NCI-H146 treated with DMSO at 0.1 percent for 48 hours (cell line): Measurements from ENCODE around the gene B3GLCT.
"Not testable (repeated sequence)": the region's sequence is repeated elsewhere in the genome, so short reads cannot be mapped to it uniquely, and the experiment has no call there.

Experiments
- DNase-seq: peaks from one replicate; lab custom pipeline; 2025; ENCODE audit not compliant: unreplicated experiment; lab: John Stamatoyannopoulos, UW

The B3GLCT gene

GRCh38 chr13:31274390-31274789, 74.6 kb downstream of the B3GLCT start:
- no peak for DNase-seq

GRCh38 chr13:31276421-31276820, 76.6 kb downstream of the B3GLCT start:
- no peak for DNase-seq

GRCh38 chr13:31278869-31279268, 79.1 kb downstream of the B3GLCT start:
- no peak for DNase-seq

GRCh38 chr13:31282741-31283455, 83.1 kb downstream of the B3GLCT start:
- no peak for DNase-seq

- DNase-seq, result no peak
Observed at GRCh38 chr13:31286930-31287329, 87.2 kb downstream of the B3GLCT start.

GRCh38 chr13:31301119-31301518, 101.3 kb downstream of the B3GLCT start:
- DNase-seq, result no peak

- no peak for DNase-seq
Observed at GRCh38 chr13:31310356-31310755, 110.6 kb downstream of the B3GLCT start.

GRCh38 chr13:31310786-31311185, 111.0 kb downstream of the B3GLCT start:
- DNase-seq, result no peak

GRCh38 chr13:31311921-31312320, 112.1 kb downstream of the B3GLCT start:
- DNase-seq, result no peak

GRCh38 chr13:31314961-31315360, 115.2 kb downstream of the B3GLCT start:
- DNase-seq, result no peak

GRCh38 chr13:31320946-31321345, 121.2 kb downstream of the B3GLCT start:
- no peak for DNase-seq

- DNase-seq, result no peak
Observed at GRCh38 chr13:31321457-31321856, 121.7 kb downstream of the B3GLCT start.

- DNase-seq, result no peak
Observed at GRCh38 chr13:31322026-31322425, 122.3 kb downstream of the B3GLCT start.

- no peak for DNase-seq
Observed at GRCh38 chr13:31322702-31323405, 123.1 kb downstream of the B3GLCT start.

GRCh38 chr13:31327182-31327860, 127.5 kb downstream of the B3GLCT start:
- DNase-seq, result no peak

- DNase-seq, result no peak
Observed at GRCh38 chr13:31328549-31329235, 128.9 kb downstream of the B3GLCT start.

- DNase-seq, result no peak
Observed at GRCh38 chr13:31330236-31330635, 130.5 kb downstream of the B3GLCT start.

GRCh38 chr13:31331068-31331467, 131.3 kb downstream of the B3GLCT start:
- DNase-seq, result no peak

GRCh38 chr13:31334547-31334946, 134.8 kb downstream of the B3GLCT start:
- no peak for DNase-seq

GRCh38 chr13:31334994-31335557, 135.3 kb downstream of the B3GLCT start:
- no peak for DNase-seq

- DNase-seq, result not testable (repeated sequence)
Observed at GRCh38 chr13:31339616-31340015, 139.8 kb downstream of the B3GLCT start.
